ENCODE results near the gene UCHL1. TPM values are rescaled to one million over a fixed set of nuclear protein-coding genes. Genes with fewer than 3 reads are reported as not detected.

UCHL1 gene
- total RNA-seq, 1 donor from 2014 or later = 168 TPM

- no peaks in the 10 kb centered on the region for H3K9me3 Mint-ChIP-seq (ENCODE audit: unreplicated experiment)
- no peaks in the 10 kb centered on the region for H3K4me1 Mint-ChIP-seq (ENCODE audit: unreplicated experiment)
- no peak overlapping the region for H3K27ac Mint-ChIP-seq (ENCODE audit: unreplicated experiment)
- TF ChIP-seq, protein P1, sequence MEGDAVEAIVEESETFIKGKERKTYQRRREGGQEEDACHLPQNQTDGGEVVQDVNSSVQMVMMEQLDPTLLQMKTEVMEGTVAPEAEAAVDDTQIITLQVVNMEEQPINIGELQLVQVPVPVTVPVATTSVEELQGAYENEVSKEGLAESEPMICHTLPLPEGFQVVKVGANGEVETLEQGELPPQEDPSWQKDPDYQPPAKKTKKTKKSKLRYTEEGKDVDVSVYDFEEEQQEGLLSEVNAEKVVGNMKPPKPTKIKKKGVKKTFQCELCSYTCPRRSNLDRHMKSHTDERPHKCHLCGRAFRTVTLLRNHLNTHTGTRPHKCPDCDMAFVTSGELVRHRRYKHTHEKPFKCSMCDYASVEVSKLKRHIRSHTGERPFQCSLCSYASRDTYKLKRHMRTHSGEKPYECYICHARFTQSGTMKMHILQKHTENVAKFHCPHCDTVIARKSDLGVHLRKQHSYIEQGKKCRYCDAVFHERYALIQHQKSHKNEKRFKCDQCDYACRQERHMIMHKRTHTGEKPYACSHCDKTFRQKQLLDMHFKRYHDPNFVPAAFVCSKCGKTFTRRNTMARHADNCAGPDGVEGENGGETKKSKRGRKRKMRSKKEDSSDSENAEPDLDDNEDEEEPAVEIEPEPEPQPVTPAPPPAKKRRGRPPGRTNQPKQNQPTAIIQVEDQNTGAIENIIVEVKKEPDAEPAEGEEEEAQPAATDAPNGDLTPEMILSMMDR (IDR thresholded peaks at IDR 0.05) = no peak
- no peaks in the 10 kb centered on the region for H3K36me3 Mint-ChIP-seq (ENCODE audit: unreplicated experiment)
- DNase-seq (ENCODE audit: extremely low spot score, unreplicated experiment) = no peak
- no peak overlapping the region for H3K4me3 Mint-ChIP-seq (ENCODE audit: unreplicated experiment)
- H3K27me3 Mint-ChIP-seq (ENCODE audit: unreplicated experiment) = peaks cover 30% of the 10 kb centered on the region
Measured at GRCh38 chr4:41296995-41297394, 40.3 kb downstream of the UCHL1 start.

- Mint-ChIP-seq H3K4me1 (ENCODE audit: unreplicated experiment) (no peaks in the 10 kb centered on the region), H3K4me3 (ENCODE audit: unreplicated experiment) (no peak overlapping the region), H3K27ac (ENCODE audit: unreplicated experiment) (no peak overlapping the region), H3K9me3 (ENCODE audit: unreplicated experiment) (no peaks in the 10 kb centered on the region), H3K36me3 (ENCODE audit: unreplicated experiment) (no peaks in the 10 kb centered on the region), H3K27me3 (ENCODE audit: unreplicated experiment) (peaks cover 37% of the 10 kb centered on the region)
- DNase-seq (ENCODE audit: extremely low spot score, unreplicated experiment) = no peak
- TF ChIP-seq, protein P1 (IDR thresholded peaks at IDR 0.05) = no peak
Measured at GRCh38 chr4:41297832-41298231, 41.1 kb downstream of the UCHL1 start.

DNA sequence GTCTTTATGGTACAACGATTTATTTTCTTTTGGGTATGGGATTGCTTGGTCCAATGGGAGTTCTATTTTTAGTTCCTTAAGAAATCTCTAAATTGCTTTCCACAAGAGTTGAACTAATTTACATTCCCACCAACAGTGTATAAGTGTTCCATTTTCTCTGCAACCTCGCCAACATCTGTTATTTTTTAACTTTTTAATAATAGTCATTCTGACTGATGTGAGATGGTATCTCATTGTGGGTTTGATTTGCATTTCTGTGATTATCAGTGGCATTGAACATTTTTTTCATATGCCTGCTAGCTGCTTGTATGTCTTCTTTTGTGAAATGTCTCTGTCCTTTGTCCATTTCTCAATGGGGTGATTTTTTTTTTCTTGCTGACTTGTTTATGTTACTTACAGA lies 42.8 kb downstream of the UCHL1 start:
- Mint-ChIP-seq H3K4me1 (ENCODE audit: unreplicated experiment) (no peaks in the 10 kb centered on the region), H3K9me3 (ENCODE audit: unreplicated experiment) (no peaks in the 10 kb centered on the region), H3K27me3 (ENCODE audit: unreplicated experiment) (peaks cover 43% of the 10 kb centered on the region), H3K4me3 (ENCODE audit: unreplicated experiment) (no peak overlapping the region), H3K27ac (ENCODE audit: unreplicated experiment) (no peak overlapping the region), H3K36me3 (ENCODE audit: unreplicated experiment) (no peaks in the 10 kb centered on the region)
- DNase-seq (ENCODE audit: extremely low spot score, unreplicated experiment) = no peak
- TF ChIP-seq, protein P1 (IDR thresholded peaks at IDR 0.05) = no peak

GRCh38 chr4:41301137-41301536 lies 44.4 kb downstream of the UCHL1 start:
- no peak for DNase-seq (ENCODE audit: extremely low spot score, unreplicated experiment)

GRCh38 chr4:41303372-41304118 lies 46.8 kb downstream of the UCHL1 start:
- H3K4me1 Mint-ChIP-seq (ENCODE audit: unreplicated experiment) = no peaks in the 10 kb centered on the region
- H3K9me3 Mint-ChIP-seq (ENCODE audit: unreplicated experiment) = no peaks in the 10 kb centered on the region
- H3K36me3 Mint-ChIP-seq (ENCODE audit: unreplicated experiment) = no peaks in the 10 kb centered on the region
- no peak for DNase-seq (ENCODE audit: extremely low spot score, unreplicated experiment)
- H3K4me3 Mint-ChIP-seq (ENCODE audit: unreplicated experiment) = no peak overlapping the region
- TF ChIP-seq, protein P1 (IDR thresholded peaks at IDR 0.05) = no peak
- H3K27ac Mint-ChIP-seq (ENCODE audit: unreplicated experiment) = no peak overlapping the region
- H3K27me3 Mint-ChIP-seq (ENCODE audit: unreplicated experiment) = peaks cover 39% of the 10 kb centered on the region

More at GRCh38 chr4:41301137-41301536, 44.4 kb downstream of the UCHL1 start:
- TF ChIP-seq, protein P1 (IDR thresholded peaks at IDR 0.05) = no peak
- Mint-ChIP-seq H3K36me3 (ENCODE audit: unreplicated experiment) (no peaks in the 10 kb centered on the region), H3K27ac (ENCODE audit: unreplicated experiment) (no peak overlapping the region), H3K9me3 (ENCODE audit: unreplicated experiment) (no peaks in the 10 kb centered on the region), H3K27me3 (ENCODE audit: unreplicated experiment) (peaks cover 38% of the 10 kb centered on the region), H3K4me3 (ENCODE audit: unreplicated experiment) (no peak overlapping the region), H3K4me1 (ENCODE audit: unreplicated experiment) (no peaks in the 10 kb centered on the region)

Measured in osteocyte (in vitro differentiated cells).